ENCODE data around the gene BLOC1S6.

BLOC1S6 gene

GRCh38 chr15:45550436-45550835 lies 36.7 kb upstream of the BLOC1S6 start:
- no peak overlapping the region for H3K9ac ChIP-seq
- no peak overlapping the region for H2AFZ ChIP-seq (ENCODE audit: low read depth)
- H3K79me2 ChIP-seq (ENCODE audit: insufficient read depth, low read depth): no peaks in the 10 kb centered on the region
- H3K36me3 ChIP-seq (ENCODE audit: insufficient read depth): no peaks in the 10 kb centered on the region
- H3K4me1 ChIP-seq (ENCODE audit: low read depth, poor library complexity, severe bottlenecking): peaks cover 5% of the 10 kb centered on the region
- TF ChIP-seq, protein P1, sequence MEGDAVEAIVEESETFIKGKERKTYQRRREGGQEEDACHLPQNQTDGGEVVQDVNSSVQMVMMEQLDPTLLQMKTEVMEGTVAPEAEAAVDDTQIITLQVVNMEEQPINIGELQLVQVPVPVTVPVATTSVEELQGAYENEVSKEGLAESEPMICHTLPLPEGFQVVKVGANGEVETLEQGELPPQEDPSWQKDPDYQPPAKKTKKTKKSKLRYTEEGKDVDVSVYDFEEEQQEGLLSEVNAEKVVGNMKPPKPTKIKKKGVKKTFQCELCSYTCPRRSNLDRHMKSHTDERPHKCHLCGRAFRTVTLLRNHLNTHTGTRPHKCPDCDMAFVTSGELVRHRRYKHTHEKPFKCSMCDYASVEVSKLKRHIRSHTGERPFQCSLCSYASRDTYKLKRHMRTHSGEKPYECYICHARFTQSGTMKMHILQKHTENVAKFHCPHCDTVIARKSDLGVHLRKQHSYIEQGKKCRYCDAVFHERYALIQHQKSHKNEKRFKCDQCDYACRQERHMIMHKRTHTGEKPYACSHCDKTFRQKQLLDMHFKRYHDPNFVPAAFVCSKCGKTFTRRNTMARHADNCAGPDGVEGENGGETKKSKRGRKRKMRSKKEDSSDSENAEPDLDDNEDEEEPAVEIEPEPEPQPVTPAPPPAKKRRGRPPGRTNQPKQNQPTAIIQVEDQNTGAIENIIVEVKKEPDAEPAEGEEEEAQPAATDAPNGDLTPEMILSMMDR (conservative IDR thresholded peaks at IDR 0.05; ENCODE audit: low read depth, low read length): no peak
- no peak overlapping the region for H3K4me2 ChIP-seq
- no peak overlapping the region for H3K4me3 ChIP-seq (IDR thresholded peaks at IDR 0.05; ENCODE audit: insufficient read depth, low read depth, low read length)
- no peaks in the 10 kb centered on the region for H3K27me3 ChIP-seq (ENCODE audit: insufficient read depth, low read depth)
- no peaks in the 10 kb centered on the region for H4K20me1 ChIP-seq (ENCODE audit: insufficient read depth)
- no peak overlapping the region for H3K27ac ChIP-seq

- Histone ChIP-seq H3K4me2 (no peak overlapping the region), H3K27me3 (ENCODE audit: insufficient read depth, low read depth) (no peaks in the 10 kb centered on the region), H3K4me1 (ENCODE audit: low read depth, poor library complexity, severe bottlenecking) (peaks cover 5% of the 10 kb centered on the region), H3K4me3 (IDR thresholded peaks at IDR 0.05; ENCODE audit: insufficient read depth, low read depth, low read length) (no peak overlapping the region), H3K36me3 (ENCODE audit: insufficient read depth) (no peaks in the 10 kb centered on the region), H3K9ac (no peak overlapping the region), H2AFZ (ENCODE audit: low read depth) (no peak overlapping the region), H4K20me1 (ENCODE audit: insufficient read depth) (no peaks in the 10 kb centered on the region), H3K79me2 (ENCODE audit: insufficient read depth, low read depth) (no peaks in the 10 kb centered on the region), H3K27ac (no peak overlapping the region)
- TF ChIP-seq, protein P1 (conservative IDR thresholded peaks at IDR 0.05; ENCODE audit: low read depth, low read length): no peak
Observed at GRCh38 chr15:45551676-45552075, 35.5 kb upstream of the BLOC1S6 start.

GRCh38 chr15:45555934-45556608 lies 31.1 kb upstream of the BLOC1S6 start:
- Histone ChIP-seq H3K36me3 (ENCODE audit: insufficient read depth) (no peaks in the 10 kb centered on the region), H3K79me2 (ENCODE audit: insufficient read depth, low read depth) (no peaks in the 10 kb centered on the region), H3K9ac (no peak overlapping the region), H4K20me1 (ENCODE audit: insufficient read depth) (no peaks in the 10 kb centered on the region), H3K4me3 (IDR thresholded peaks at IDR 0.05; ENCODE audit: insufficient read depth, low read depth, low read length) (no peak overlapping the region), H3K4me1 (ENCODE audit: low read depth, poor library complexity, severe bottlenecking) (no peaks in the 10 kb centered on the region), H3K27me3 (ENCODE audit: insufficient read depth, low read depth) (no peaks in the 10 kb centered on the region), H3K4me2 (no peak overlapping the region), H2AFZ (ENCODE audit: low read depth) (no peak overlapping the region), H3K27ac (no peak overlapping the region)
- TF ChIP-seq, protein P1 (conservative IDR thresholded peaks at IDR 0.05; ENCODE audit: low read depth, low read length): no peak

DNA sequence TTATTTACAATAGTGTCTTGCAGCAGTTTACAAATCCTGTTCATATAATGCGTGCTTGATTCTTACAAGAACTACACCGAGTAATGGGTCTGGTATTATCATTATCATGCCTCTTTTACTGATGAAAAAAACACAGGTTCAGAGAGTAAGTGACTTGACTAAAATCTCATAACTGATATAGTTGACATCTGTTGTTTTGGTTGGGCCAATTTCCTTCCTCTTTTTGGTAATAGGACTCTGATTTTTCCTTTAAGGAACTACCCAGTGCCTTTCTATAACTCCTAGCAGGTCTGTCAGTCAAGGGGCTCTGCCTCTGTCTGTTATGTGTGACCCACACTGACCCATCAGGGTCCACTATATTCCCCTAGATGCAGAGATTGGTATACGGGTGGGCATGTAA lies 14.6 kb upstream of the BLOC1S6 start:
- H3K36me3 ChIP-seq (ENCODE audit: insufficient read depth): no peaks in the 10 kb centered on the region
- no peaks in the 10 kb centered on the region for H3K79me2 ChIP-seq (ENCODE audit: insufficient read depth, low read depth)
- no peaks in the 10 kb centered on the region for H4K20me1 ChIP-seq (ENCODE audit: insufficient read depth)
- TF ChIP-seq, protein P1 (conservative IDR thresholded peaks at IDR 0.05; ENCODE audit: low read depth, low read length): no peak
- no peak overlapping the region for H3K4me3 ChIP-seq (IDR thresholded peaks at IDR 0.05; ENCODE audit: insufficient read depth, low read depth, low read length)
- H3K27me3 ChIP-seq (ENCODE audit: insufficient read depth, low read depth): no peaks in the 10 kb centered on the region
- H3K9ac ChIP-seq: no peak overlapping the region
- no peak overlapping the region for H3K27ac ChIP-seq
- no peak overlapping the region for H2AFZ ChIP-seq (ENCODE audit: low read depth)
- no peak overlapping the region for H3K4me2 ChIP-seq
- H3K4me1 ChIP-seq (ENCODE audit: low read depth, poor library complexity, severe bottlenecking): no peaks in the 10 kb centered on the region

All from KMS-11 (cell line).